Right atrium auricular region (tissue), 2 donors: ENCODE results near the gene BCL2. TPM values are rescaled to one million over a fixed set of nuclear protein-coding genes. Genes with fewer than 3 reads are reported as not detected.

Experiments
- DNase-seq: peaks from one replicate; pipeline ENCODE4 v3.0.0-alpha.2; 2019; ENCODE audit warnings: low spot score
- H3K27ac ChIP-seq, 2 donors: fragments of 200-600 bp; sonication (generic); 1 replicate in 1 of 2; 2 replicates in 1 of 2; pipeline ENCODE4 v1.5.1; 2016 to 2019
- H3K27me3 ChIP-seq, 2 donors: fragments of 200-600 bp; sonication (generic); one replicate each; pipeline versions ENCODE4 v1.5.1 to v1.6.0; 2017 to 2019
- H3K36me3 ChIP-seq: fragments of 200-600 bp; sonication (generic); one replicate; pipeline ENCODE4 v1.5.1; 2016
- H3K4me1 ChIP-seq, 2 donors: fragments of 200-600 bp; sonication (generic); one replicate each; pipeline versions ENCODE4 v1.5.1 to v1.6.0; 2017 to 2019
- H3K4me3 ChIP-seq, 2 donors: fragments of 200-600 bp; sonication (generic); 1 replicate in 1 of 2; 2 replicates in 1 of 2; pipeline ENCODE4 v1.5.1; 2017 to 2019; ENCODE audit warnings: mild to moderate bottlenecking in 1 of 2, moderate library complexity in 1 of 2
- H3K9me3 ChIP-seq, 2 donors: fragments of 200-600 bp; sonication (generic); one replicate each; pipeline ENCODE4 v1.5.1; 2019
- total RNA-seq, 2 donors: library from RNA; depleted of rRNA; stranded (reverse); fragments of >200 nt; gene quantifications; one replicate each; pipeline ENCODE4 v1.1.0, GENCODE V29; 2016
- TF ChIP-seq, protein P1 (sequence below), 2 donors: fragments of 200-600 bp; sonication (generic); IDR thresholded peaks; one replicate each; pipeline ENCODE4 v1.5.1; 2019; ENCODE audit warnings: antibody characterized with exemption in 2 of 2

BCL2 gene
- total RNA-seq, 2 donors from 2014 or later, result 6.5 to 8.0 TPM

DNA sequence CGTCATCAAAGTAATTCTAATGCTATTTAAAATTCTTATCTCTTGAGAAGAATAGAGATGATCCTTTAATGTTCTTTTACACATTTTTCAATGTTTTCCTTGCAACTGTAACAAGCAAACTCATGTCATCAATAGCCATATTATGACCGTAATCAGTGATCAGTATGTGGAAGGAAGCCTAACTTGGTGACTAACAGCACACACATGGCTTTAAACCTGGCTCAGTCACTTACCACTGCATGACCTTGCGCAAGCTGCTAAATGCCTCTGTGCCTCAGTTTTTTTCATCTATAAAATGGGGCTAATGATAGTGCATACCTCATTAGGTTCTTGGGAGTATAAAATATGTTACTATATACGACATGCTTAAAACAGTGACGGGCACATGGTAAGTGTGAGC, 149.7 kb downstream of the BCL2 start:
- no peaks in the 10 kb centered on the region for H3K36me3 ChIP-seq
- H3K9me3 ChIP-seq, result no peaks in the 10 kb centered on the region
- no peak for DNase-seq
- H3K4me1 ChIP-seq, result no peaks in the 10 kb centered on the region
- TF ChIP-seq, protein P1, sequence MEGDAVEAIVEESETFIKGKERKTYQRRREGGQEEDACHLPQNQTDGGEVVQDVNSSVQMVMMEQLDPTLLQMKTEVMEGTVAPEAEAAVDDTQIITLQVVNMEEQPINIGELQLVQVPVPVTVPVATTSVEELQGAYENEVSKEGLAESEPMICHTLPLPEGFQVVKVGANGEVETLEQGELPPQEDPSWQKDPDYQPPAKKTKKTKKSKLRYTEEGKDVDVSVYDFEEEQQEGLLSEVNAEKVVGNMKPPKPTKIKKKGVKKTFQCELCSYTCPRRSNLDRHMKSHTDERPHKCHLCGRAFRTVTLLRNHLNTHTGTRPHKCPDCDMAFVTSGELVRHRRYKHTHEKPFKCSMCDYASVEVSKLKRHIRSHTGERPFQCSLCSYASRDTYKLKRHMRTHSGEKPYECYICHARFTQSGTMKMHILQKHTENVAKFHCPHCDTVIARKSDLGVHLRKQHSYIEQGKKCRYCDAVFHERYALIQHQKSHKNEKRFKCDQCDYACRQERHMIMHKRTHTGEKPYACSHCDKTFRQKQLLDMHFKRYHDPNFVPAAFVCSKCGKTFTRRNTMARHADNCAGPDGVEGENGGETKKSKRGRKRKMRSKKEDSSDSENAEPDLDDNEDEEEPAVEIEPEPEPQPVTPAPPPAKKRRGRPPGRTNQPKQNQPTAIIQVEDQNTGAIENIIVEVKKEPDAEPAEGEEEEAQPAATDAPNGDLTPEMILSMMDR (IDR thresholded peaks at IDR 0.05), result no peak
- H3K27me3 ChIP-seq, result no peaks in the 10 kb centered on the region
- H3K4me3 ChIP-seq, result no peak overlapping the region
- no peak overlapping the region for H3K27ac ChIP-seq

DNA sequence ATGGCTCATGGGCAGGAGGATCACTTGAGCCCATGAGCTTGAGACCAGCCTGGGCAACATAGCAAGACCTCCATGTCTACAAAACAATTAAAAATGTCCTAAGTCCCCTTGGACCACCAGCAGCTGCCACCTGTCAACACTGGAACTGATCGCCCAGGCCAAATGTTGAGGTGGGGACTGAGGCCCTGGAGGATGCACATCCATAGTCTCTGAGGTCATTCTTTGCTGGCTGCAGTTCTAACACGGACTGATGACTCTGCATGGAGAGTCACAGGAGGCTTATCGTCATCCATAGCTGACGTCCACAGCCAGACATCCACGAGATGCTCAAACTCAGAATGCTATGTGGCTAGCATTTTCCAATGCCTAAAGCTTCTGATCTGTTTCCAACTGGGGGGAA, 151.3 kb downstream of the BCL2 start:
- Histone ChIP-seq H3K4me1 (no peaks in the 10 kb centered on the region), H3K9me3 (no peaks in the 10 kb centered on the region)

DNA sequence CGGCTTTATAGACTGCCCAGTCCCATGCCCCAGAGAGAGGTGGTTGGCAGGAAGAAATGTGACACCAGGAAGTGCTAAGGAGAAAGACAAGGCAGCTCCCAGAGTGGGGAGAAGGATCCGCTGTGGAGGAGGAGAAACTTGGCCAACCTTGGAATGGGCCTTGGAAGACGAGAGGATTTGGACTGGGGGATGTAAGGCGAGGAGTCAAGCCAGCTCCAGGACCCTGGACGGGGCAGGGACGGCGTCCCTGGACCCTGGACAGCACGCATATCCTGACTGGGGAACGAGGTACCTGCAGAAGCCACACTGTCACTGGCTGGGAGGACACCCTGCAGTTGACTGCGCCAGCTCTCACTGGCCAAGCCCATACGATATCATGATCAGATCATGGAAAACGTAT, 153.4 kb downstream of the BCL2 start:
- TF ChIP-seq, protein P1 (IDR thresholded peaks at IDR 0.05), result no peak
- Histone ChIP-seq H3K27ac (no peak overlapping the region), H3K9me3 (no peaks in the 10 kb centered on the region), H3K4me3 (no peak overlapping the region), H3K36me3 (no peaks in the 10 kb centered on the region), H3K27me3 (no peaks in the 10 kb centered on the region), H3K4me1 (peaks cover 0 to 14% of the 10 kb centered on the region in 2 donors)
- no peak for DNase-seq

More for the DNA sequence above, 151.3 kb downstream of the BCL2 start:
- no peaks in the 10 kb centered on the region for H3K36me3 ChIP-seq
- no peak for DNase-seq
- no peak overlapping the region for H3K27ac ChIP-seq
- no peak overlapping the region for H3K4me3 ChIP-seq
- H3K27me3 ChIP-seq, result no peaks in the 10 kb centered on the region
- TF ChIP-seq, protein P1 (IDR thresholded peaks at IDR 0.05), result no peak

DNA sequence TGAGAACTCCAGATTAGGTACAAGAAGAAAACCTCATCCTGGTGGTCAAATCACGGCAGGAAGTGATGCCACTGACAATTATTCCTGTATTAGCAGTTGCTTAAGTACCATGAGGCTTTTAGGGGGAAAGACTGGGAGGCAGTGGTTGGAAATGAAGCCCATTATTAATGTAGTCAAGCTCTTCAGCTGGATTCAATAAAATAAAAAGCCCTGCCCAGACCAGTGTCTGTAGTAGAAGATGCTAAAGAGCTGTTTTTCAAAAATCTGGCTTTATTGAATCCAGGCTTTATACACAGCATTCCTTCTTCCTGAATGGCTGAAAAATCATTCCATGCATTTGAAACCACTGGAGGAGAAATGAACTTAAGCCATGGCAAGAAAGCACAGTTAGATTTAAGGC, 155.2 kb downstream of the BCL2 start:
- Histone ChIP-seq H3K27ac (no peak overlapping the region), H3K27me3 (no peaks in the 10 kb centered on the region), H3K9me3 (no peaks in the 10 kb centered on the region), H3K4me3 (no peak overlapping the region), H3K36me3 (no peaks in the 10 kb centered on the region), H3K4me1 (peaks cover 0 to 26% of the 10 kb centered on the region in 2 donors)
- TF ChIP-seq, protein P1 (IDR thresholded peaks at IDR 0.05), result no peak
- DNase-seq, result no peak

DNA sequence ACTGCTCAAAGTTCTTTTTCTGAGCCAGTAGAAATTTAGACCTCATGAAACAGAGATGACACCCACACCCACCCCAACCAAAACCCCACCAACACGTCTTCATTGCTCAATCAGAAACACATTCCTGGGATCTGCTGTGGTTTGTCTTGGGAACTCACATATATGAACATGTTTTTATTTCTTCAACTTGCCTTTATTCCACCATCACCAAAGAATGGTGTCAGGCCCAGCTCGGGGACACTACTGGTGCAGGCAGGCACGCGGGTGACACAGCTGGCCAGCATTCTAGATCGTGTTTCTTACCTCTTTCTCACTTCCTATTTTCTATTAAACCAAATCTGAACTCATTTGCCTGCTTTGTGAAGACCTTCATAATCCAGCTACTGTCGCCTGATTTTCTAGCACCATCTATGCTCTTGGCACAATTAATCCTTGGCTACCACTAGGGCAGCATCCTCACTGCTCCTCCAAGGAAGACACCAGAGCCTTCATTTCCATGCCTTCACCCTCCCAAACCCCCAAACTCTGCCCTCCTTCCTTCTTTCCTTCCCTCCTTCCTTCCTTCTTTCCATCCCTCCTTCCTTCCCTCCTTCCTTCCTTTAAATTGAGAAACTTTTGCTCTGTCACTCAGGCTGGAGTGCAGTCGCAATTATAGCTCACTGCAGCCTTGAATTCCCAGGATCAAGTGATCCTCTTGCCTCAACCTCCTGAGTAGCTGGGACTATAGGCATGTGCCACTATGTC, 157.1 kb downstream of the BCL2 start:
- no peaks in the 10 kb centered on the region for H3K9me3 ChIP-seq
- TF ChIP-seq, protein P1 (IDR thresholded peaks at IDR 0.05), result no peak
- peaks cover 0 to 26% of the 10 kb centered on the region in 2 donors for H3K4me1 ChIP-seq
- H3K27ac ChIP-seq, result peak overlapping the region; percentile 59 to 72
- no peak for DNase-seq
- H3K4me3 ChIP-seq, result no peak overlapping the region
- no peaks in the 10 kb centered on the region for H3K27me3 ChIP-seq
- no peaks in the 10 kb centered on the region for H3K36me3 ChIP-seq

DNA sequence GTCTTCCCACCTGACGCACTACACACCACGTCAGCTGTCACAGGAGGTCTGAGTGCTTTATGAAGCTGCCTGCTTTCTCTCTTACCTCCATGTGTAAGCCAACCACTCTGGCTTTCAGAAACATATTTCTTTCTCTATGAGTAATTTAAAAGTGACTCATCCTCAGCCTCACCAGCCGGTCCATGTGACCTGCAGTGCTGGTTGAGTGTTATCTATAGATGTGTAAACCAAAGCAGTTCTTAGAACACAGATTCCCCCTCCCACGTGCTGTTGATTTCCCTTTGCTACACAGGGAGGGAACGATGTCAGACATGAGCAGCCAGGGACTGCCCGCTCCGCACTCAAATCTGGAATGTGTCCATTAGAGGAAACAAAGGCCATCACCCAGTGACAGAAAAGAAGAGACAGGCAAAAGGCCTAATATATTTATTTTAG, 157.8 kb downstream of the BCL2 start:
- DNase-seq, result peak; percentile 88
- Histone ChIP-seq H3K27ac (peak overlapping the region; percentile 59 to 72), H3K4me3 (no peak overlapping the region), H3K4me1 (peaks cover 0 to 26% of the 10 kb centered on the region in 2 donors), H3K27me3 (no peaks in the 10 kb centered on the region), H3K9me3 (no peaks in the 10 kb centered on the region), H3K36me3 (no peaks in the 10 kb centered on the region)
- TF ChIP-seq, protein P1 (IDR thresholded peaks at IDR 0.05), result no peak
